Gastroesophageal sphincter (tissue), 3 donors: ENCODE data around the gene UTS2B.

ENCODE experiments used
- CTCF ChIP-seq, 4 experiments: fragments of 200-600 bp in 2 of 4; fragments of 450-650 bp in 2 of 4; sonication (generic) in 1 of 4; IDR thresholded peaks; one replicate each; pipeline ENCODE4 v1.5.1; 2017 to 2019; ENCODE audit warnings: antibody characterized with exemption in 4 of 4, mild to moderate bottlenecking in 2 of 4, moderate library complexity in 2 of 4
- POLR2A ChIP-seq, 2 donors: fragments of 450-650 bp; IDR thresholded peaks; one replicate each; pipeline ENCODE4 v1.6.1; 2017; ENCODE audit warnings: antibody characterized with exemption in 2 of 2, mild to moderate bottlenecking in 2 of 2, moderate library complexity in 1 of 2

GRCh38 chr3:191268737-191269136, 61.6 kb downstream of the UTS2B start:
- no peak for TF ChIP-seq CTCF (IDR thresholded peaks at IDR 0.05)
- TF ChIP-seq POLR2A (IDR thresholded peaks at IDR 0.05), result no peak
